22Rv1 (cell line): ENCODE results near the gene TEK.

Source experiments
- CTCF ChIP-seq: fragments of 450-650 bp; IDR thresholded peaks from 2 replicates; pipeline ENCODE4 v1.5.1; 2017; ENCODE audit warnings: mild to moderate bottlenecking
- ZFX ChIP-seq: fragments of 450-650 bp; IDR thresholded peaks from 2 replicates; pipeline ENCODE4 v1.6.1; 2017; ENCODE audit warnings: antibody characterized with exemption, borderline replicate concordance

DNA sequence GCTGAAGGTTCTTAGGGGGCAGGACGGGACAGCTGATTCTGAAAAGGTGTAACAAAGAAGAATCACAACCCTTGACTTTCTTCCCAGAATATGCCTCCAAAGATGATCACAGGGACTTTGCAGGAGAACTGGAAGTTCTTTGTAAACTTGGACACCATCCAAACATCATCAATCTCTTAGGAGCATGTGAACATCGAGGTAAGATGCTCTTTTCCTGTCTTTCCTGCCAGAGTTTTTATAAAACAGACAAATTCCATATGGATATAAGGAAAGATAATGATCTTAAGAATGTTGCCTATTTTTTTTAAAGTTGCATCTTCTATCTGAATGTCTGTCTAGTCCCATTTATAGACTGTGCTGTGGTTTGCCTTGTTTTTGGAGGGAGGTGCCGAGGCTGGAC, 100.0 kb downstream of the TEK start:
- TF ChIP-seq CTCF = no peak
- TF ChIP-seq ZFX = no peak
